Measurements from ENCODE around the gene PNCK.

PNCK gene

DNA sequence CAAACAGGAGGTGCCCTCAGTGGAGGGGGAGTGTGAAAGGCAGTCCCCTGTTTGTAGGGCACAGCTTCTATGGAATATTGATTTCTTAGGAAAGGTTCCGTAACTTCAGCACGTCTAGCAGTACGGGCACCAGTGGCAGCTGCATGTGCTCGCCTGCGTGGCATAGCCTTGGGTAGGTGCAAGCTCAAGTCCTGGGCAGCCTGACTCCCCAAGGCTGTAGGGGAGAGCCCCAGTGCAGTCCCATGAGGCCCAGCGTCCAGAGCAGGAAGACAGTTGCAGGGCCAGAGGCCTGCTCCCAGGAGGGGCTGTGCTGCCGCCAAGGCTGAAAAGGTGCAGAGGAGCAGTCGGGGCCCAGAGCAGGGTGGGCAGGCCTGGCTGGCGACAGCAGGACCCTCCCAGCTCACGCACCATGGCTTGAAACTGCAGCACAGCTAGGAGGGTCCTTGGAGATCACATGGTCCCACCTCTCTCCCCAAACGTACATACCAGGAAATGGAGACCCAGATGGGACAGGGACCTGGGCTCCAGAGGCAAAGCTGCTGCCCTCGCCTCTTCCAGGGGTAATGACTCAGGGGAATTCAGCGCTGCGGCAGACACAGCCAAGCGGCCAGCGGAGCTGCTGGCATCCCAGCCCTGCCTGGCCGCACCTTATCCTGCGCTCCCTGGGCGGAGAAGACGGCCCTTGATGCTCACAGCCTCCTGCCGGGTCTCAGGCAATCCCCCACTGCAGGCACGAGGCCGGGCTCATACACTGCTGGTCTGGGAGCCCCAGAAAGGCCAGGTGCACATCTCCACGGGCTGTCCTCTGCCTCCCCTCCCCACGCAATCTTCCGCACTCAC lies 32.7 kb downstream of the PNCK start:
- ChIA-PET POLR2A (no interaction called here), CTCF (no interaction called here)
- TF ChIP-seq FOXK2 (IDR thresholded peaks at IDR 0.05) (no peak), FOXM1 (IDR thresholded peaks at IDR 0.05; ENCODE audit: borderline replicate concordance) (no peak), NFRKB (IDR thresholded peaks at IDR 0.05) (no peak), ZNF384 (IDR thresholded peaks at IDR 0.05) (no peak), SP1 (IDR thresholded peaks at IDR 0.05) (no peak), HDGF (IDR thresholded peaks at IDR 0.05; ENCODE audit: borderline replicate concordance) (no peak)
- TF ChIP-seq, protein P1, sequence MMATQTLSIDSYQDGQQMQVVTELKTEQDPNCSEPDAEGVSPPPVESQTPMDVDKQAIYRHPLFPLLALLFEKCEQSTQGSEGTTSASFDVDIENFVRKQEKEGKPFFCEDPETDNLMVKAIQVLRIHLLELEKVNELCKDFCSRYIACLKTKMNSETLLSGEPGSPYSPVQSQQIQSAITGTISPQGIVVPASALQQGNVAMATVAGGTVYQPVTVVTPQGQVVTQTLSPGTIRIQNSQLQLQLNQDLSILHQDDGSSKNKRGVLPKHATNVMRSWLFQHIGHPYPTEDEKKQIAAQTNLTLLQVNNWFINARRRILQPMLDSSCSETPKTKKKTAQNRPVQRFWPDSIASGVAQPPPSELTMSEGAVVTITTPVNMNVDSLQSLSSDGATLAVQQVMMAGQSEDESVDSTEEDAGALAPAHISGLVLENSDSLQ (IDR thresholded peaks at IDR 0.05) = no peak
- DNase-seq (ENCODE audit: extremely low spot score) = no peak

DNA sequence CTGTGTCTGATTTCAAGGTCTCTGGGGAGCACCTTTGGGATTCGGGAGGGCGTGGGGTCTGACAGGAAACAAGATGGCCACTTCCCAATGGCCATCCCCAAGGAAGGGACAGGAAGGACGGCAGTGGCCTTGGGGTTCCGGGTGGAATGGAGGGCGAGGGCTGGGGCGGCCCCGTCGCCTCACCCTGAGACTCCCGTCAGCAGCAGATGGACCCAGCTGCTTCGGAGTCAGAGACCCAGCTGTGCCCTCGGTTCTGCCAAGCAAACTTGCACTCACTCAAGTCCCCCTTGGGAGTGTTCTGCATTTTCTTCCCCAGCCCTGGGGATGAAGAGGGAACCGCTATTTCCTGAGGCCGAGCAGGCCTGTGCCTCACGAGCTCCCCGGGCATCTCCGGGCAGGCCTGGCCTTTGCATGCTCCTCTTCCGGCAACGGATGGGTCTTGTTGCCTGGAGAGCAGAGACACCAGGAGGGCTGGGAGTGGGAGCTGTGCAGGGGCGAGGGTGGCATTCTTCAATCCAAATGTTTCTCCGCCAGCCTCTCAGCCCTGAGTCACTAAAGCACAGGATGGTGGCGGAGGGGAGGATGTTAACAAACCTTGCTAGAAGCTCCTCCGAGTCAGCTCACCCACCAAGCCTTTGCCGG lies 33.4 kb downstream of the PNCK start:
- TF ChIP-seq TARDBP (IDR thresholded peaks at IDR 0.05) (no peak), L3MBTL2 (conservative IDR thresholded peaks at IDR 0.05) (no peak), FOXK2 (IDR thresholded peaks at IDR 0.05) (no peak), SUZ12 (IDR thresholded peaks at IDR 0.05) (no peak), ELF4 (IDR thresholded peaks at IDR 0.05) (no peak)
- no peak for DNase-seq (ENCODE audit: extremely low spot score)
- ChIA-PET POLR2A (no interaction called here), CTCF (no interaction called here)

DNA sequence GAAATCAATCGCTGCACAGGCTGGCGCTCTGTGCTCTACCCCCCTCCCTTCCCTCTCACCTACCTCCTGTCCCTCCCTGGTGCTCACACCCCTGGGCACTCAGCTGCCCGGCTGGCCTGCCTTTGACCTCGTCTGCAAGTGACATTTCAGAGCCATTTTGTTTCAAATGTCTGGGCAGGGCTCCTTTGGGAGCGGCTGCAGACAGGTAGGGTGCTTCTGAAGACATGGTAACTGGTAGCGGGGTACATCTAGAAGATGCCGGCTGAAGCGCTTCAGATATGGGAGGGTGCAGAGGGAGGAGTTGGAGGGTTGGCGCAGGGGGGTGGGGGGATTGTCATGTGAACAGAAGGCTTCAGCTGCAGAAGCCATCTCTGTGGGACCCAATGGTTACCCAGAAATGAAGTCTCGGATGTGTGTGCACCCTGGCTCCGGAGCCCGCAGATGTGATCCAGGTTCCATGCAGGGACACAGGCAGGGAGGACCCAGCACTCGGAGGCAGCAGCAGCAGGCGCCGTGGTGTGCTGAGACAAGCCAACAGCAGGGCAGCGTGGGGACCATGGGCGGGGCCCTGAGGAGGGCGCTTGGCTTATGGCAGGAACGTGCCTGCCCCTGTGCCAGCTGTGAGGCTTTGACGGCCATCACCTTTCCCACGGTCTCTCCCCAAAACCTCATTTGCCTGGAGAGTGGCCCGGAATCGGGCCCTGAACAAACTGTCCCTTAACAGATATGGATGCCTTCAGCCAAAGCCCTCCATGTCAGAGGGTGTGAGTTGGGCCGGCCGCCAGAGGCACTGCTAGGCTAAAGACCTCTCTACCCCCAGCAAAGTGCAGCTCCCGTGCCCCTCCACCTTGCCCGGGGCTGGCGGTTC lies 34.2 kb downstream of the PNCK start:
- TF ChIP-seq, protein P1 (IDR thresholded peaks at IDR 0.05) = no peak
- no peak for TF ChIP-seq NFRKB (IDR thresholded peaks at IDR 0.05)
- TF ChIP-seq ELF4 (IDR thresholded peaks at IDR 0.05) = no peak
- TF ChIP-seq BHLHE40 (IDR thresholded peaks at IDR 0.05; ENCODE audit: borderline replicate concordance) = no peak
- no peak for TF ChIP-seq LEF1 (IDR thresholded peaks at IDR 0.05; ENCODE audit: borderline replicate concordance)
- TF ChIP-seq SUZ12 (IDR thresholded peaks at IDR 0.05) = no peak
- no peak for TF ChIP-seq ARNT (IDR thresholded peaks at IDR 0.05)
- TF ChIP-seq FOXA1 (IDR thresholded peaks at IDR 0.05) = no peak
- TF ChIP-seq HDGF (IDR thresholded peaks at IDR 0.05; ENCODE audit: borderline replicate concordance) = no peak
- TF ChIP-seq FOXM1 (IDR thresholded peaks at IDR 0.05; ENCODE audit: borderline replicate concordance) = no peak
- no peak for TF ChIP-seq FOXK2 (IDR thresholded peaks at IDR 0.05)
- TF ChIP-seq TARDBP (IDR thresholded peaks at IDR 0.05) = no peak
- no peak for TF ChIP-seq L3MBTL2 (conservative IDR thresholded peaks at IDR 0.05)
- no peak for TF ChIP-seq SP1 (IDR thresholded peaks at IDR 0.05)
- no peak for TF ChIP-seq CTBP1 (IDR thresholded peaks at IDR 0.05; ENCODE audit: borderline replicate concordance)
- no peak for TF ChIP-seq ZNF384 (IDR thresholded peaks at IDR 0.05)
- no peak for DNase-seq (ENCODE audit: extremely low spot score)
- POLR2A ChIA-PET = no interaction called here
- CTCF ChIA-PET = no interaction called here

DNA sequence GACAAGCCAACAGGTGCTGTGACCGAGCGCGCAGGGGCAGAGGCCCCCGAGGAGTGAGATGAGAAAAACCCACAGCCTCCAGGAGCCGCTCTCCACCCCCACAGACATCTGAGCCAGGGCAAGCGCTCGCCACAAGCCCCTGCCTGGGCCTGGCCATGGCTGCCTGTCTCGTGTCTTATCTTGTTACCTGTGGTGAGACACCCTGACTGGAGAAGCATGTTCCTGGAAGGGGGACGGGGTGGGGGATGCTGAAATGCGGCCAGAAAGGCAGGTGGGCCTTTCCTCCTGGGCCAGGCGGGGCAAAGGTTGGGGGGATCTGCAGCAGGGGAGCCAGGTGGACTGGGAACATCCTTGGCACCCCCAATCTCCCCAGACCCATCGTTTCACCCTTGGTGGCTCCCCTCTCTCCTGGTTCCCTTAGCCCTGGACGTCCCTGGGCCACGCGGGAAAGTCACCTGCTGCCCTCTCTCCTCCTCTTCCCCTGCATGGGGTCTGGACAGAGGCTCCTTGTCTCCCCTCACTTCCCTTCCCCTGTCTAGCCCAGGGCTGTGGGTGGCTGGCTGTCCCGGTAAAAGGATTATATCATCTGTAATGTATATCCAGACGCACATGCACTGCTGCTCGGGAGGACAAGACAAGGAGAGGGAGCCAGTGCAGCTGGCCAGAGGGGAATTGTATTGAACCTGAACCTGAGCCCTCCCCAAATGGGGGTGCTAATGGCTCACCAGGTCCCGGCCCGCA lies 35.0 kb downstream of the PNCK start:
- CTCF ChIA-PET = no interaction called here
- POLR2A ChIA-PET = no interaction called here
- no peak for DNase-seq (ENCODE audit: extremely low spot score)
- TF ChIP-seq L3MBTL2 (conservative IDR thresholded peaks at IDR 0.05) = no peak
- TF ChIP-seq TARDBP (IDR thresholded peaks at IDR 0.05) = no peak
- no peak for TF ChIP-seq NFRKB (IDR thresholded peaks at IDR 0.05)
- no peak for TF ChIP-seq HDGF (IDR thresholded peaks at IDR 0.05; ENCODE audit: borderline replicate concordance)
- no peak for TF ChIP-seq CTBP1 (IDR thresholded peaks at IDR 0.05; ENCODE audit: borderline replicate concordance)
- TF ChIP-seq LEF1 (IDR thresholded peaks at IDR 0.05; ENCODE audit: borderline replicate concordance) = no peak
- no peak for TF ChIP-seq FOXM1 (IDR thresholded peaks at IDR 0.05; ENCODE audit: borderline replicate concordance)
- TF ChIP-seq FOXK2 (IDR thresholded peaks at IDR 0.05) = no peak
- no peak for TF ChIP-seq ZNF384 (IDR thresholded peaks at IDR 0.05)
- no peak for TF ChIP-seq BHLHE40 (IDR thresholded peaks at IDR 0.05; ENCODE audit: borderline replicate concordance)
- TF ChIP-seq ELF4 (IDR thresholded peaks at IDR 0.05) = no peak

DNA sequence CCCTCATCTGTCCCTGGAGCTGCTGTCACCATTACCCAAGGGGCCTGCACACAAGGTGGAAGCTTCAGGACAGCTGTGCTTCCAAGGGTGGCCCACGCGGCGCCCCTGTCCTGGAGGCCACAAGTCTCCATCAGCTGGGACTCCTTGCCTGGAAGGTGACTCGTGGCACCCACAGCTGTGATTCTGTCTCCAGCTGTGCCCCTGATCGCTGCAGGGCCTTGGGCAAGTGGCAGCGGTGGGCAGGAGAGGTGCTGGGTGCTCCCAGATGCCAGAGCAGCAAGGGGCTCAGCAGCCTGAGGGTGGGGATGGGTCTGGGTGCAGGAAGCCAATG lies 35.6 kb downstream of the PNCK start:
- no peak for DNase-seq (ENCODE audit: extremely low spot score)
- POLR2A ChIA-PET = no interaction called here
- CTCF ChIA-PET = interaction anchor here (2.6 kb wide), 1 partner anchor 30 kb away, joined by 11 read pairs; no protein-coding TSS in a partner anchor
- no peak for TF ChIP-seq FOXA1 (IDR thresholded peaks at IDR 0.05)
- TF ChIP-seq BHLHE40 (IDR thresholded peaks at IDR 0.05; ENCODE audit: borderline replicate concordance) = no peak
- TF ChIP-seq SUZ12 (IDR thresholded peaks at IDR 0.05) = no peak
- TF ChIP-seq LEF1 (IDR thresholded peaks at IDR 0.05; ENCODE audit: borderline replicate concordance) = no peak
- TF ChIP-seq, protein P1 (IDR thresholded peaks at IDR 0.05) = no peak
- TF ChIP-seq HDGF (IDR thresholded peaks at IDR 0.05; ENCODE audit: borderline replicate concordance) = no peak
- TF ChIP-seq NFRKB (IDR thresholded peaks at IDR 0.05) = no peak
- no peak for TF ChIP-seq CTBP1 (IDR thresholded peaks at IDR 0.05; ENCODE audit: borderline replicate concordance)
- no peak for TF ChIP-seq FOXM1 (IDR thresholded peaks at IDR 0.05; ENCODE audit: borderline replicate concordance)
- TF ChIP-seq SP1 (IDR thresholded peaks at IDR 0.05) = no peak
- no peak for TF ChIP-seq ARNT (IDR thresholded peaks at IDR 0.05)
- TF ChIP-seq TARDBP (IDR thresholded peaks at IDR 0.05) = no peak
- no peak for TF ChIP-seq FOXK2 (IDR thresholded peaks at IDR 0.05)
